Tibial nerve (tissue), 4 donors: ENCODE results near the gene TCF12. TPM values are rescaled to one million over a fixed set of nuclear protein-coding genes. Genes with fewer than 3 reads are reported as not detected.

Experiments
- DNase-seq, 2 donors: peaks; one replicate each; pipeline ENCODE4 v3.0.0-alpha.2; 2019; ENCODE audit warnings: low spot score in 2 of 2
- H3K27ac ChIP-seq, 4 donors: fragments of 200-600 bp; sonication (generic) in 3 of 4; one replicate each; pipeline ENCODE4 v1.5.1; 2017 to 2019; ENCODE audit warnings: mild to moderate bottlenecking in 1 of 4
- H3K27me3 ChIP-seq, 2 donors: fragments of 200-600 bp; sonication (generic) in 1 of 2; one replicate each; pipeline versions ENCODE4 v1.5.1 to v1.6.0; 2017 to 2019
- H3K36me3 ChIP-seq, 3 donors: fragments of 200-600 bp; sonication (generic); one replicate each; pipeline ENCODE4 v1.5.1; 2018 to 2019
- H3K4me1 ChIP-seq, 4 donors: fragments of 200-600 bp; sonication (generic) in 3 of 4; one replicate each; pipeline ENCODE4 v1.5.1; 2017 to 2019
- H3K4me3 ChIP-seq, 4 donors: fragments of 200-600 bp; sonication (generic) in 3 of 4; one replicate each; pipeline ENCODE4 v1.5.1; 2017 to 2019; ENCODE audit warnings: mild to moderate bottlenecking in 1 of 4, moderate library complexity in 1 of 4
- H3K9me3 ChIP-seq, 4 donors: fragments of 200-600 bp; sonication (generic) in 3 of 4; one replicate each; pipeline ENCODE4 v1.5.1; 2017 to 2019
- CTCF ChIP-seq, 5 experiments: fragments of 200-600 bp in 3 of 5; fragments of 450-650 bp in 2 of 5; sonication (generic) in 3 of 5; IDR thresholded peaks; one replicate each; pipeline ENCODE4 v1.5.1; 2016 to 2019; ENCODE audit warnings: antibody characterized with exemption in 5 of 5, mild to moderate bottlenecking in 3 of 5, moderate library complexity in 2 of 5
- EP300 ChIP-seq, 2 donors: sonication (generic); formaldehyde crosslinking; IDR thresholded peaks; one replicate each; pipeline ENCODE4 v1.6.1; 2017; ENCODE audit warnings: antibody characterized with exemption in 2 of 2, mild to moderate bottlenecking in 1 of 2
- POLR2A ChIP-seq, 2 donors: fragments of 450-650 bp; IDR thresholded peaks; one replicate each; pipeline ENCODE4 v1.6.1; 2017; ENCODE audit warnings: antibody characterized with exemption in 2 of 2, mild to moderate bottlenecking in 2 of 2, moderate library complexity in 2 of 2
- WGBS, 2 donors: methylation state at CpG; one replicate each; pipeline ENCODE4 v1.1.5; 2018; 5-methylcytosine and 5-hydroxymethylcytosine counted together
- total RNA-seq, 4 donors: library from RNA; depleted of rRNA; stranded (reverse); fragments of >200 nt; gene quantifications; one replicate each; pipeline ENCODE4 v1.1.0, GENCODE V29; 2016

The TCF12 gene
- total RNA-seq, 4 donors from 2014 or later: 117 to 181 (median 174) TPM

- TF ChIP-seq POLR2A (IDR thresholded peaks at IDR 0.05) (no peak), CTCF (IDR thresholded peaks at IDR 0.05) (no peak), EP300 (IDR thresholded peaks at IDR 0.05) (no peak)
- 88% methylated on average over 4 of the region's 4 CpGs for WGBS, 2 donors
- DNase-seq: no peak
- H3K4me3 ChIP-seq: no peak overlapping the region
- H3K27me3 ChIP-seq: no peaks in the 10 kb centered on the region
- no peaks in the 10 kb centered on the region for H3K36me3 ChIP-seq
- no peak overlapping the region for H3K27ac ChIP-seq
- peaks cover 0 to 54% (median 7%) of the 10 kb centered on the region in 4 donors for H3K4me1 ChIP-seq
- H3K9me3 ChIP-seq: no peaks in the 10 kb centered on the region
These were observed 135.0 kb downstream of the TCF12 start for GRCh38 chr15:57053470-57053869.

- Histone ChIP-seq H3K4me1 (peaks cover 0 to 62% (median 8%) of the 10 kb centered on the region in 4 donors), H3K9me3 (no peaks in the 10 kb centered on the region), H3K4me3 (no peak overlapping the region), H3K27me3 (no peaks in the 10 kb centered on the region), H3K27ac (no peak overlapping the region), H3K36me3 (no peaks in the 10 kb centered on the region)
- 68 to 73% methylated on average over 1 of the region's 1 CpG for WGBS, 2 donors
- TF ChIP-seq POLR2A (IDR thresholded peaks at IDR 0.05): no peak
- TF ChIP-seq CTCF (IDR thresholded peaks at IDR 0.05): no peak
- no peak for TF ChIP-seq EP300 (IDR thresholded peaks at IDR 0.05)
- DNase-seq: no peak
These were observed 135.8 kb downstream of the TCF12 start for GRCh38 chr15:57054204-57054750.

- no peak for TF ChIP-seq POLR2A (IDR thresholded peaks at IDR 0.05)
- no peak for TF ChIP-seq EP300 (IDR thresholded peaks at IDR 0.05)
- 93 to 94% methylated on average over 7 of the region's 7 CpGs for WGBS, 2 donors
- Histone ChIP-seq H3K36me3 (no peaks in the 10 kb centered on the region), H3K9me3 (no peaks in the 10 kb centered on the region), H3K27me3 (no peaks in the 10 kb centered on the region), H3K4me1 (peaks cover 0 to 68% (median 11%) of the 10 kb centered on the region in 4 donors), H3K27ac (no peak overlapping the region), H3K4me3 (no peak overlapping the region)
- DNase-seq: no peak
These were observed 137.9 kb downstream of the TCF12 start for GRCh38 chr15:57056357-57056756.

- peaks cover 0 to 77% (median 13%) of the 10 kb centered on the region in 4 donors for H3K4me1 ChIP-seq
- WGBS, 2 donors: 56 to 65% methylated on average over 3 of the region's 3 CpGs
These were observed 138.9 kb downstream of the TCF12 start for GRCh38 chr15:57057134-57057930.

GRCh38 chr15:57059026-57059660 lies 140.7 kb downstream of the TCF12 start:
- 95 to 96% methylated on average over 2 of the region's 2 CpGs for WGBS, 2 donors
- Histone ChIP-seq H3K27ac (no peak overlapping the region), H3K36me3 (no peaks in the 10 kb centered on the region), H3K27me3 (no peaks in the 10 kb centered on the region), H3K9me3 (no peaks in the 10 kb centered on the region), H3K4me3 (no peak overlapping the region), H3K4me1 (peaks cover 0 to 75% (median 12%) of the 10 kb centered on the region in 4 donors)
- TF ChIP-seq EP300 (IDR thresholded peaks at IDR 0.05) (no peak), CTCF (IDR thresholded peaks at IDR 0.05) (no peak), POLR2A (IDR thresholded peaks at IDR 0.05) (no peak)
- DNase-seq: no peak

More at GRCh38 chr15:57057134-57057930, 138.9 kb downstream of the TCF12 start:
- Histone ChIP-seq H3K36me3 (no peaks in the 10 kb centered on the region), H3K9me3 (no peaks in the 10 kb centered on the region), H3K27ac (no peak overlapping the region), H3K27me3 (no peaks in the 10 kb centered on the region), H3K4me3 (no peak overlapping the region)
- TF ChIP-seq EP300 (IDR thresholded peaks at IDR 0.05) (no peak), POLR2A (IDR thresholded peaks at IDR 0.05) (no peak), CTCF (IDR thresholded peaks at IDR 0.05) (no peak)
- DNase-seq: no peak
